EH (cell line): ENCODE data around the gene VIL1.

Source experiments
- DNase-seq: peaks from one replicate; pipeline ENCODE4 v3.0.0-alpha.2; 2015; ENCODE audit warnings: low read depth

VIL1 gene

GRCh38 chr2:218444692-218445357 lies 25.9 kb downstream of the VIL1 start:
- no peak for DNase-seq

GRCh38 chr2:218445602-218446001 lies 26.7 kb downstream of the VIL1 start:
- no peak for DNase-seq

GRCh38 chr2:218446547-218446946 lies 27.6 kb downstream of the VIL1 start:
- no peak for DNase-seq

GRCh38 chr2:218447072-218447471 lies 28.1 kb downstream of the VIL1 start:
- DNase-seq: no peak

- DNase-seq: peak; percentile 60
Observed at GRCh38 chr2:218448934-218449333, 30.0 kb downstream of the VIL1 start.

- DNase-seq: no peak
Observed at GRCh38 chr2:218452079-218452478, 33.2 kb downstream of the VIL1 start.

GRCh38 chr2:218456849-218457248 lies 37.9 kb downstream of the VIL1 start:
- no peak for DNase-seq

GRCh38 chr2:218458598-218458997 lies 39.7 kb downstream of the VIL1 start:
- DNase-seq: no peak

- DNase-seq: peak; percentile 52
Observed at GRCh38 chr2:218465987-218466633, 47.2 kb downstream of the VIL1 start.

GRCh38 chr2:218470448-218470847 lies 51.5 kb downstream of the VIL1 start:
- no peak for DNase-seq

GRCh38 chr2:218471036-218471435 lies 52.1 kb downstream of the VIL1 start:
- no peak for DNase-seq

GRCh38 chr2:218471982-218472381 lies 53.1 kb downstream of the VIL1 start:
- DNase-seq: no peak

- no peak for DNase-seq
Observed at GRCh38 chr2:218472988-218473387, 54.1 kb downstream of the VIL1 start.

GRCh38 chr2:218474527-218474926 lies 55.6 kb downstream of the VIL1 start:
- no peak for DNase-seq

GRCh38 chr2:218476676-218477075 lies 57.8 kb downstream of the VIL1 start:
- DNase-seq: peak; percentile 31

- DNase-seq: no peak
Observed at GRCh38 chr2:218477247-218477646, 58.3 kb downstream of the VIL1 start.

- DNase-seq: peak; percentile 21
Observed at GRCh38 chr2:218478544-218478943, 59.6 kb downstream of the VIL1 start.

- DNase-seq: no peak
Observed at GRCh38 chr2:218479595-218479994, 60.7 kb downstream of the VIL1 start.

- DNase-seq: peak; percentile 15
Observed at GRCh38 chr2:218482651-218483050, 63.7 kb downstream of the VIL1 start.

GRCh38 chr2:218485986-218486667 lies 67.2 kb downstream of the VIL1 start:
- no peak for DNase-seq

- DNase-seq: no peak
Observed at GRCh38 chr2:218500501-218501060, 81.7 kb downstream of the VIL1 start.

GRCh38 chr2:218501665-218502064 lies 82.7 kb downstream of the VIL1 start:
- DNase-seq: peak; percentile 68
